Nephron progenitor cell (in vitro differentiated cells): ENCODE measurements around the gene SIGLEC7.

ENCODE experiments used
- DNase-seq: peaks from one replicate; pipeline ENCODE4 v3.0.0; 2021
- H3K27ac Mint-ChIP-seq: 2 replicates; pipeline ENCODE4 v1.8.0; 2021; ENCODE audit warnings: mild to moderate bottlenecking, moderate library complexity, mixed read lengths
- H3K27me3 Mint-ChIP-seq: 2 replicates; pipeline ENCODE4 v1.8.0; 2021; ENCODE audit warnings: mild to moderate bottlenecking, low read depth, mixed read lengths; ENCODE audit not compliant: poor library complexity
- H3K36me3 Mint-ChIP-seq: 2 replicates; pipeline ENCODE4 v1.8.0; 2021; ENCODE audit warnings: low read depth, mixed read lengths
- H3K4me1 Mint-ChIP-seq: 2 replicates; pipeline ENCODE4 v1.8.0; 2021; ENCODE audit warnings: mixed read lengths
- H3K4me3 Mint-ChIP-seq: 2 replicates; pipeline ENCODE4 v1.8.0; 2021; ENCODE audit warnings: mild to moderate bottlenecking, moderate library complexity, mixed read lengths
- H3K9me3 Mint-ChIP-seq: 2 replicates; pipeline ENCODE4 v1.8.0; 2021; ENCODE audit warnings: mild to moderate bottlenecking, moderate library complexity, mixed read lengths
- TF ChIP-seq, protein P1 (sequence below): fragments of 200-600 bp; sonication (generic); IDR thresholded peaks from 2 replicates; pipeline ENCODE4 v1.5.0; 2021; ENCODE audit warnings: antibody characterized with exemption

The SIGLEC7 gene

DNA sequence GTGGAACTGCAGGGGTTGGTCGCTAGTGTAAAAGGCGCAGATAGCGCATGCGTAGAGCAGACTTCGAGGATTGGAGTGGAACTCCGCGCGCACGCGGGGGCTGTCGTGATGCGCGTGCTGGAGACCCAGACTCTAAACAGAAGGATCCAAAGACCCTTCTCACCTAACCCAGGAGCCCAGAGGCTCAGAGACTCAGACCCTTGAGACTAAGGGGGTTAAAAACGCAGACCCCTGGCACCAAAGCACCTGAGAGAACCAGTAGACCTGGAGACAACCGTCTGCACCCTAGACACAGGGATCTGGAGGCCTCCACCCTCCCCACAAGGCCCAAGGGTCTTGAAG is 33.3 kb upstream of the SIGLEC7 start:
- Mint-ChIP-seq H3K27ac (peak overlapping the region; percentile 66), H3K36me3 (peaks cover 10% of the 10 kb centered on the region), H3K27me3 (peaks cover 7% of the 10 kb centered on the region), H3K4me1 (peaks cover 17% of the 10 kb centered on the region), H3K9me3 (no peaks in the 10 kb centered on the region), H3K4me3 (peak overlapping the region; percentile 94)
- TF ChIP-seq, protein P1, sequence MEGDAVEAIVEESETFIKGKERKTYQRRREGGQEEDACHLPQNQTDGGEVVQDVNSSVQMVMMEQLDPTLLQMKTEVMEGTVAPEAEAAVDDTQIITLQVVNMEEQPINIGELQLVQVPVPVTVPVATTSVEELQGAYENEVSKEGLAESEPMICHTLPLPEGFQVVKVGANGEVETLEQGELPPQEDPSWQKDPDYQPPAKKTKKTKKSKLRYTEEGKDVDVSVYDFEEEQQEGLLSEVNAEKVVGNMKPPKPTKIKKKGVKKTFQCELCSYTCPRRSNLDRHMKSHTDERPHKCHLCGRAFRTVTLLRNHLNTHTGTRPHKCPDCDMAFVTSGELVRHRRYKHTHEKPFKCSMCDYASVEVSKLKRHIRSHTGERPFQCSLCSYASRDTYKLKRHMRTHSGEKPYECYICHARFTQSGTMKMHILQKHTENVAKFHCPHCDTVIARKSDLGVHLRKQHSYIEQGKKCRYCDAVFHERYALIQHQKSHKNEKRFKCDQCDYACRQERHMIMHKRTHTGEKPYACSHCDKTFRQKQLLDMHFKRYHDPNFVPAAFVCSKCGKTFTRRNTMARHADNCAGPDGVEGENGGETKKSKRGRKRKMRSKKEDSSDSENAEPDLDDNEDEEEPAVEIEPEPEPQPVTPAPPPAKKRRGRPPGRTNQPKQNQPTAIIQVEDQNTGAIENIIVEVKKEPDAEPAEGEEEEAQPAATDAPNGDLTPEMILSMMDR, result no peak
- no peak for DNase-seq

DNA sequence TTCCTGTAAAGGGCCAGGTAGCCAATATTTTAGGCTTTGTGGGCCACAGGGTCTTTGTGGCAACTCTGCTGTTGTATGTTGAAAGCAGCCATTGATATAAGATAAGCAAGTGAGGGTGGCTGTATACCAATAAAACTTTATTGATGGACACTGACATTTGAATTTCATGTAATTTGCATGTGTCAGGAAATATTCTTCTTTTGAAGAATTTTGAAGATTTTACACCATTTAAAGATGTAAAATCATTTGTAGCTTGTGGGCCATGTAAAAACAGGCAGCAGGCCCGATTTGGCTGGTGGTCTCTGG is 31.5 kb upstream of the SIGLEC7 start:
- H3K27ac Mint-ChIP-seq, result no peak overlapping the region
- peaks cover 6% of the 10 kb centered on the region for H3K36me3 Mint-ChIP-seq
- H3K27me3 Mint-ChIP-seq, result peaks cover 18% of the 10 kb centered on the region
- TF ChIP-seq, protein P1, result no peak
- DNase-seq, result no peak
- peaks cover 17% of the 10 kb centered on the region for H3K4me1 Mint-ChIP-seq
- H3K4me3 Mint-ChIP-seq, result no peak overlapping the region
- no peaks in the 10 kb centered on the region for H3K9me3 Mint-ChIP-seq

DNA sequence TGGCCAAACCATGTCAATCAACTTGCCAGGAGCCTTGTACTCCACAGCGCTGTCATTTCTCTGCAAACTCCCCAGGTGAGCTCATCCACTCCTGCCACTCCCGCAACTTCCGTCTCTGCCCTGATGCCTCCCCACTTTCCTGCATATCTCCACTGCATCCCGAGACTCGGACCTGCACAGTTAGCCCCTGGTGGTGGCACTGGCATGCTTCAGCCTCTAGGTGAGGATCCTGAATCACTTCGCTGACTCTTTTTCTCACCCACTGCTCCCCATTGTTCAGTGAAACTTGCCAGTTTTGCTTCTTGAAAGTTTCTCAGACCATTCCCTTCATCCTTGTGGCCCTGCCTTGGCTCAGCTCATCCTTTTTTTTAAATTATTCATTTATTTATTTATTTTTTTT is 30.5 kb upstream of the SIGLEC7 start:
- Mint-ChIP-seq H3K4me1 (peaks cover 17% of the 10 kb centered on the region), H3K36me3 (no peaks in the 10 kb centered on the region), H3K27ac (no peak overlapping the region), H3K9me3 (no peaks in the 10 kb centered on the region), H3K4me3 (no peak overlapping the region), H3K27me3 (peaks cover 28% of the 10 kb centered on the region)
- TF ChIP-seq, protein P1, result peak; percentile 13
- DNase-seq, result peak; percentile 23

DNA sequence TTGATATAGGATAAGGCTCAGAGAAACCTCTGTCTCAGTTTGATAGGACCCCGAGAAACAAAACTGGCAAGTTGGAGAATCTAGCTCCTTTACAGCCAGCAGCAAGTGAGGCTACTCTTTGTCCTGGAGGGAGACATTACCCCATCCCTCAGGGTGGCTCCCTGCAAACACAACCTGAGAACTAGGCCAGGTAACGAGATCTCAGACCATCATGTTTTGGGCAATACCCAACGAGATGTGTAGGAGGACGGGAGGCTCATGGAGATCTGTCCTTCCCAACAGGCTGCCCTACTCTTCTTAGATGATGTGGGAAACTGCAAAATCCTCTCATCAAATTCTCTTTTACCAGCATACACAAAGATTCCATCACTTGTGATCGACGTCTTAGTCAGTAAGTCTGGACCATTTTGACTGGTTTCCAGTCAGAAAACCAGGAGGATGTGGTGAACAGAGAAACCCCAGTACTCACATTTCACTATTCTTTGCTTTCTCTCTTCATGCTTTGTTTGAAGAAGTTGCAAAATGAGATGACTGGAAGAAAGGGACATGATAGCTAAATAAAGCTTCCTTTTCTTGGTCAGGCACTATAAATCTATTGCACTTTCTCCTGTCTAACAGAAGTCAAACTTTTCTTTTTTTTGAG is 27.9 kb upstream of the SIGLEC7 start:
- TF ChIP-seq, protein P1, result no peak
- no peaks in the 10 kb centered on the region for H3K4me1 Mint-ChIP-seq
- peaks cover 42% of the 10 kb centered on the region for H3K27me3 Mint-ChIP-seq
- no peaks in the 10 kb centered on the region for H3K9me3 Mint-ChIP-seq
- no peak overlapping the region for H3K27ac Mint-ChIP-seq
- DNase-seq, result no peak
- no peak overlapping the region for H3K4me3 Mint-ChIP-seq
- no peaks in the 10 kb centered on the region for H3K36me3 Mint-ChIP-seq

DNA sequence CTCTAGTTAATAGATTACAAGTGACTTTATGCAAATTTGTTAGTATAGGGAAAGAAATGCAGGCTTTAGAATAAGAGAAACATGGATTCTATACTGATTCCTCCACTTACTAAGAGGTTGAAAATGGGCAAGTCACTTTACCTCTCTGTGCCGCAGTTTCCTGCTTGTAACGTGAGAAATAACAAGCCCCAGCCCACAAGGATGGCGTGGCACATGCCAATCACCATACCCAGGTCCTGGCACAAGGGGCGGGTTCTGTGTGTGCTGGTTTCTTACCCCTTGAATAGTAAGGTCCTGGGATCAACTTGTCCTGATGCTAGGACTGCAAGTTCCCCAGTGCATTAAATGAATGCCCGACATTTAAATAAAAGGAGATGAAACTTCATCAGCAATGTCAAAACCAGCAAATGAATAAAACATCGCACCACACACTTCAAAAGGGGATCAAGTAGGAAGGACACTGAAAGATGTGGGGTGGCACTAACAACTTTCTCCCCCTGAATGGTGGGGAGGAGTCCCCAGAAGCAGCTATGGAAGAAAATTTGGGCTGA is 25.3 kb upstream of the SIGLEC7 start:
- Mint-ChIP-seq H3K9me3 (no peaks in the 10 kb centered on the region), H3K27ac (no peak overlapping the region), H3K27me3 (peaks cover 53% of the 10 kb centered on the region), H3K36me3 (no peaks in the 10 kb centered on the region), H3K4me3 (no peak overlapping the region), H3K4me1 (no peaks in the 10 kb centered on the region)
- TF ChIP-seq, protein P1, result no peak
- no peak for DNase-seq

DNA sequence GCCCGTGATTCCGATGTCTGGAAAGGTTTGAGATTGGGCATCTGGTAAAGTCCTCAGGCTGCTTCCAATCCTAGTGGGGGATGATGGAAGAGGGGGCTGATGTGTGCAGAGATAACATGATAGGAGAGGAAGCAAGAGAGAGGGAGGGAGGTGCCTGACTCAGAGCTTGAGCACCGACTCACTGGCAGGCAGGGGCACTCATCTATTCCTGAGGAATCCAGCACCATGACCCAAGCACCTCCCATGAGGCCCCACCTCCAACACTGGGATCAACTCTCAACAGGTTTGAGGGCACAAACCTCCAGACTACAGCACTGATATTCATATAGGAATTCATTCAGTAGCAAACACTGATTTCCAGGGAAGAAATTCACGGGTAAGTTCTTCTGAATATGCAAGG is 23.0 kb upstream of the SIGLEC7 start:
- H3K4me3 Mint-ChIP-seq, result no peak overlapping the region
- no peaks in the 10 kb centered on the region for H3K9me3 Mint-ChIP-seq
- DNase-seq, result no peak
- no peak overlapping the region for H3K27ac Mint-ChIP-seq
- TF ChIP-seq, protein P1, result no peak
- H3K4me1 Mint-ChIP-seq, result no peaks in the 10 kb centered on the region
- H3K27me3 Mint-ChIP-seq, result peaks cover 64% of the 10 kb centered on the region
- no peaks in the 10 kb centered on the region for H3K36me3 Mint-ChIP-seq
